K562 (cell line): ENCODE data around the gene TSPAN11. TPM values are rescaled to one million over a fixed set of nuclear protein-coding genes. Genes with fewer than 3 reads are reported as not detected.

Experiments used
- ATAC-seq: fragments of 200-7000 bp; cut with Tn5 transposase; 3 replicates; pipeline ENCODE4 v1.9.1; 2020; ENCODE audit warnings: moderate library complexity
- BruUV-seq: library from RNA; stranded (reverse); fragments of 400-500 nt; replicated peaks from 2 replicates; lab custom pipeline; 2021; lab: Mats Ljungman, UMichigan
- CTCF ChIA-PET: fragments of 300-600 bp; formaldehyde crosslinking; extraction: SDS; loops from one replicate; lab custom pipeline; 2021; ENCODE audit warnings: low intra/inter-chr PET ratio; lab: Yijun Ruan, JAX
- POLR2A ChIA-PET: fragments of 300-600, 350-650 bp; sonication (Branson Sonifier 250); formaldehyde crosslinking; extraction: SDS; loops from one replicate; lab custom pipeline; 2021; ENCODE audit warnings: antibody characterized with exemption, inconsistent platforms; lab: Yijun Ruan, JAX
- DNase-seq, 4 experiments: peaks; one replicate each; pipeline versions ENCODE4 v3.0.0 to v3.0.0-alpha.2; 2011 to 2018; ENCODE audit warnings: low spot score in 3 of 4, mixed read lengths in 3 of 4; ENCODE audit errors: extremely low read depth in 1 of 4
- FAIRE-seq: peaks from 2 replicates; lab custom pipeline; 2011; peaks lifted over from hg19 to GRCh38; lab: Jason Lieb, UNC
- H2AFZ ChIP-seq: 2 replicates; pipeline ENCODE4 v1.6.0; 2011; ENCODE audit warnings: low read depth, low read length, control low read depth, inconsistent platforms
- H3K27ac ChIP-seq: fragments of 200-600 bp; 3 replicates; pipeline ENCODE4 v1.8.0; 2011; ENCODE audit warnings: low read depth, mild to moderate bottlenecking, control low read depth, inconsistent platforms, low read length, moderate library complexity, mixed read lengths; ENCODE audit errors: extremely low read depth
- H3K27me3 ChIP-seq, 2 experiments: fragments of 300-600 bp in 1 of 2; 2 replicates in 1 of 2; 3 replicates in 1 of 2; pipeline versions ENCODE4 v1.6.0 to v1.8.0; 2011; ENCODE audit warnings: inconsistent platforms in 2 of 2, low read length in 2 of 2, mild to moderate bottlenecking in 1 of 2, mixed read lengths in 1 of 2, moderate library complexity in 1 of 2; ENCODE audit not compliant: control insufficient read depth in 2 of 2, insufficient read depth in 2 of 2
- H3K36me3 ChIP-seq: fragments of 300-600 bp; 3 replicates; pipeline ENCODE4 v1.8.0; 2011; ENCODE audit warnings: mild to moderate bottlenecking, low read length, inconsistent platforms; ENCODE audit not compliant: control insufficient read depth, insufficient read depth
- H3K4me1 ChIP-seq, 2 experiments: fragments of 200-600 bp in 1 of 2; replicated peaks in 1 of 2; 2 replicates in 1 of 2; 3 replicates in 1 of 2; pipeline versions ENCODE4 v1.5.1 to v1.8.0; 2011; ENCODE audit warnings: inconsistent platforms in 2 of 2, low read length in 2 of 2, mild to moderate bottlenecking in 1 of 2, mixed read lengths in 1 of 2, moderate library complexity in 1 of 2; ENCODE audit not compliant: control insufficient read depth in 2 of 2, insufficient read depth in 2 of 2
- H3K4me2 ChIP-seq: 2 replicates; pipeline ENCODE4 v1.6.1; 2011; ENCODE audit warnings: low read length, control low read depth, inconsistent platforms, mixed read lengths; ENCODE audit not compliant: insufficient read depth
- H3K4me3 ChIP-seq: fragments of 200-600 bp; sonication (generic), shearing (Covaris generic); 2 replicates; pipeline ENCODE4 v1.5.1; 2016; ENCODE audit warnings: control low read depth, inconsistent platforms
- H3K79me2 ChIP-seq: fragments of 200-600 bp; 3 replicates; pipeline ENCODE4 v1.8.0; 2011; ENCODE audit warnings: low read length, inconsistent platforms; ENCODE audit not compliant: control insufficient read depth, insufficient read depth
- H3K9ac ChIP-seq, 2 experiments: 2 replicates each; pipeline versions ENCODE4 v1.6.0 to v1.6.1; 2011; ENCODE audit warnings: low read depth in 2 of 2, low read length in 2 of 2, control low read depth in 1 of 2, inconsistent platforms in 1 of 2, mild to moderate bottlenecking in 1 of 2, mixed read lengths in 1 of 2; ENCODE audit not compliant: insufficient read depth in 1 of 2
- H3K9me1 ChIP-seq: one replicate; pipeline ENCODE4 v1.6.0; 2011; ENCODE audit warnings: inconsistent platforms, mild to moderate bottlenecking, low read length, moderate library complexity; ENCODE audit not compliant: control insufficient read depth, insufficient read depth
- H3K9me3 ChIP-seq: replicated peaks from 2 replicates; pipeline ENCODE4 v1.5.1; 2011; ENCODE audit warnings: low read depth, low read length, inconsistent platforms; ENCODE audit not compliant: control insufficient read depth, insufficient read depth
- H4K20me1 ChIP-seq: replicated peaks from 2 replicates; pipeline ENCODE4 v1.6.1; 2011; ENCODE audit warnings: low read length, inconsistent platforms, mixed read lengths; ENCODE audit not compliant: control insufficient read depth, insufficient read depth
- NFIC ChIP-seq: fragments of 450-650 bp; IDR thresholded peaks from 2 replicates; pipeline ENCODE4 v1.6.1; 2017; ENCODE audit warnings: mild to moderate bottlenecking, inconsistent platforms
- PHB2 ChIP-seq: fragments of 450-650 bp; IDR thresholded peaks from 2 replicates; pipeline ENCODE4 v1.6.1; 2017; ENCODE audit warnings: low read depth
- POLR3G ChIP-seq: IDR thresholded peaks from 2 replicates; pipeline ENCODE4 v1.6.1; 2011; ENCODE audit not compliant: insufficient read length, insufficient replicate concordance; ENCODE audit errors: extremely low read depth
- WGBS: fragments of 100-300 bp; shearing (Covaris generic); methylation state at CpG from one replicate; pipeline ENCODE4 v1.1.6; 2016; ENCODE audit warnings: low coverage, mixed read lengths; ENCODE audit not compliant: insufficient coverage; ENCODE audit errors: missing lambda C conversion rate; 5-methylcytosine and 5-hydroxymethylcytosine counted together
- in situ Hi-C: fragments of 300-500 bp; cut with MboI; formaldehyde crosslinking; loops from 4 replicates; pipeline ENCODE4 v1.15.0; 2018; ENCODE audit warnings: inconsistent platforms, mixed read lengths
- intact Hi-C: fragments of 100-400 bp; cut with micrococcal nuclease; formaldehyde crosslinking; loops from 2 replicates; pipeline ENCODE4 v1.14.2; 2022
- polyA plus RNA-seq, 8 experiments: library from polyadenylated mRNA; depleted of rRNA in 4 of 8; stranded (reverse) in 5 of 8; unstranded in 3 of 8; fragments of >200 nt; fragmentation: Nextera tagmentation in 2 of 8; fragmentation: Illumina TruSeq in 1 of 8; extraction: Ambion mirVana in 2 of 8; extraction: Trizol in 1 of 8; gene quantifications; 2 replicates each; pipeline versions ENCODE4 v1.2.1 to v1.2.3, GENCODE V29; 2011 to 2014; ENCODE audit warnings: inconsistent platforms in 1 of 8, missing spikeins in 1 of 8
- total RNA-seq, 7 experiments: library from RNA; depleted of rRNA in 6 of 7; stranded (reverse); fragments of >200 nt in 6 of 7; fragmentation: Illumina TruSeq in 2 of 7; extraction: Trizol in 2 of 7; gene quantifications; 2 replicates each; pipeline versions ENCODE4 v1.2.1 to v1.2.3, GENCODE V29; 2011 to 2021; ENCODE audit warnings: low replicate concordance in 1 of 7
- TF ChIP-seq, protein P1 (sequence below): sonication (generic); formaldehyde crosslinking; IDR thresholded peaks from 2 replicates; pipeline ENCODE4 v1.8.1; 2023; ENCODE audit warnings: mild to moderate bottlenecking, missing genetic modification reagents

The TSPAN11 gene
- total and polyA plus RNA-seq, 9 of the 15 experiments (the other 6 are each of a cell fraction or from before 2014, with no cell fraction given) = not detected

DNA sequence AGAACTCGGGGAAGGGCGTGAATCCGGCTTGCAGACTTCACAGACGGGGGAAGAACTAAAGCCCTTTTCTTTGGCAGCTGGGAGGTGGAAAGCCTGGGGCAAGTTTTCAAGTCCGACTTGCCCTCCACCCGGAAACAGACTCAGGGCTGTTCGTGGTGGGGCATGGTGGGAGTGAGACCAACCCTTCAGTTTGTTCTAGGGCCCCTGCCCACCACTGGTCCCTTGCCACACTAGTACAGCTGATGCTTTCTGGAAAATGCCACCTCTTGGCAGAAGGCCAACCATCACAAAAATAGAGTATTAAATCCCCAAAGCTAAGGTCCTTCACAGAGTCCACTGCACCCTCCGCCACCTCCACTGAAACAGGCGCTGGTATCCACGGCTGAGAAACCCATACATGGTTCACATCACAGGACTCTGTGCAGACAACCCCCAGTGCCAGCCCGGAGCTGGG is 96.8 kb downstream of the TSPAN11 start:
- ATAC-seq = no peak
- Histone ChIP-seq H3K9ac (no peak overlapping the region), H3K27ac (no peak overlapping the region), H4K20me1 (no peaks in the 10 kb centered on the region), H3K4me2 (no peak overlapping the region), H3K4me1 (no peaks in the 10 kb centered on the region; a peak in 1 of 5 replicates), H3K27me3 (peaks cover 18 to 35% of the 10 kb centered on the region in 2 experiments), H3K36me3 (no peaks in the 10 kb centered on the region), H3K9me1 (no peaks in the 10 kb centered on the region), H3K79me2 (no peaks in the 10 kb centered on the region), H2AFZ (no peak overlapping the region), H3K9me3 (0 out of 2 replicates have a peak, but pooled peaks cover 1% of the 10 kb centered on the region)
- BruUV-seq = no TSS peak
- ChIA-PET POLR2A (no interaction called here), CTCF (no interaction called here)
- in situ Hi-C loops = no loop called here
- DNase-seq = no peak
- no peak for FAIRE-seq
- intact Hi-C loops = no loop called here
- under 1% methylated on average over 11 of the region's 11 CpGs for WGBS
- no peak for TF ChIP-seq PHB2
- TF ChIP-seq, protein P1, sequence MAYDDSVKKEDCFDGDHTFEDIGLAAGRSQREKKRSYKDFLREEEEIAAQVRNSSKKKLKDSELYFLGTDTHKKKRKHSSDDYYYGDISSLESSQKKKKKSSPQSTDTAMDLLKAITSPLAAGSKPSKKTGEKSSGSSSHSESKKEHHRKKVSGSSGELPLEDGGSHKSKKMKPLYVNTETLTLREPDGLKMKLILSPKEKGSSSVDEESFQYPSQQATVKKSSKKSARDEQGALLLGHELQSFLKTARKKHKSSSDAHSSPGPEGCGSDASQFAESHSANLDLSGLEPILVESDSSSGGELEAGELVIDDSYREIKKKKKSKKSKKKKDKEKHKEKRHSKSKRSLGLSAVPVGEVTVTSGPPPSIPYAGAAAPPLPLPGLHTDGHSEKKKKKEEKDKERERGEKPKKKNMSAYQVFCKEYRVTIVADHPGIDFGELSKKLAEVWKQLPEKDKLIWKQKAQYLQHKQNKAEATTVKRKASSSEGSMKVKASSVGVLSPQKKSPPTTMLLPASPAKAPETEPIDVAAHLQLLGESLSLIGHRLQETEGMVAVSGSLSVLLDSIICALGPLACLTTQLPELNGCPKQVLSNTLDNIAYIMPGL (CRISPR knock-in tag) = no peak
- TF ChIP-seq NFIC = peak; percentile 42
- TF ChIP-seq, all 486 proteins: peak for 1
- no peak overlapping the region for H3K4me3 ChIP-seq

DNA sequence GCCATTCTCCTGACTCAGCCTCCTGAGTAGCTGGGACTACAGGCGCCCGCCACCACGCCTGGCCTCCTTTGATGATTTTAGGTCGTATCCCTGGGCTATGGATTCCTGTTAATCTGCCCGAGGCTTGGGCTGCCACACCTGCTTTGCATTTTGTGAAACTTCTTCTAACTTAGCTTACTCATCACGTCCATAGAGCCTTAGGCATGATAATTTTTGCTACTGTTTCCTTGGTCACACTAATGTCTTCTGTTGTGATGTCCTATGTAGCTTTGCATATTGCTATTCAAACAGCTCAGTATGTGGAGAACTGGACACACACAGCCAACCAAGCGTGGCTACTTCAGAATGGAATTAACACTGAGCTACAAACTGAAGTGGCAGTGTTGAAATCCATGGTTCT is 99.7 kb downstream of the TSPAN11 start:
- Histone ChIP-seq H2AFZ (no peak overlapping the region), H3K79me2 (no peaks in the 10 kb centered on the region), H3K4me2 (no peak overlapping the region), H3K4me1 (no peaks in the 10 kb centered on the region), H4K20me1 (no peaks in the 10 kb centered on the region), H3K36me3 (no peaks in the 10 kb centered on the region), H3K27ac (no peak overlapping the region), H3K9ac (no peak overlapping the region), H3K9me1 (no peaks in the 10 kb centered on the region), H3K4me3 (no peak overlapping the region), H3K27me3 (peaks cover 18 to 40% of the 10 kb centered on the region in 2 experiments; a peak in 4 of 5 replicates), H3K9me3 (0 out of 2 replicates have a peak, but pooled peaks cover 1% of the 10 kb centered on the region)
- BruUV-seq = no TSS peak
- ChIA-PET POLR2A (interaction anchor here (0.8 to 1.0 kb wide), 2 partner anchors 14 to 18 kb away, joined by 3 to 4 read pairs; no protein-coding TSS in a partner anchor), CTCF (no interaction called here)
- ATAC-seq = no peak
- in situ Hi-C loops = no loop called here
- no peak for FAIRE-seq
- intact Hi-C loops = no loop called here
- 2% methylated on average over 7 of the region's 7 CpGs for WGBS
- no peak for DNase-seq
- no peak for TF ChIP-seq POLR3G
